CD4-positive, alpha-beta T cell treated with Interleukin-17A for 1 hour (primary cell): Measurements from ENCODE around the gene SYNJ1.
"Not testable (repeated sequence)": the region's sequence is repeated elsewhere in the genome, so short reads cannot be mapped to it uniquely, and the experiment has no call there.

Experiments used
- DNase-seq: peaks from one replicate; pipeline ENCODE4 v3.0.0-alpha.2; 2020

Gene SYNJ1

GRCh38 chr21:32682696-32683474, 44.9 kb downstream of the SYNJ1 start:
- DNase-seq = no peak

DNA sequence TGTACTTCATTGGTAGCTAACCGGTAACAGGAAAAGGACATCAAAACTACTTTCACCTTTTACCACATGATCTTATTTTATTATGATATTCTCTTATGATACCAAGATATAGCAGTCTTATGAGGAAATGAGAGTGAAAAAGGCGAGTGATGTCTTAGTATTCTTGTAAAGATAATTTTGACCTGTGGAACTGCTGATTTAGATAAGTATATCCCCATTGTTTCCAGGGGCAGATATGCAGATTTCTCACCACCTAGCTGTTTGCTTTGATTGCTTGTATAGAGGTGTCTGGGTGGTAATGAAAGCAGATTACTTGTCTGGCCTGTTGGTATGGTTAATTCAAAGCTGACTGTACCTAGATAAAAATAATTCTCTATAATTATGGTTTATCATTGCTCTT, 53.1 kb downstream of the SYNJ1 start:
- no peak for DNase-seq

- no peak for DNase-seq
Measured at GRCh38 chr21:32674038-32674437, 53.8 kb downstream of the SYNJ1 start.

GRCh38 chr21:32666258-32666657, 61.6 kb downstream of the SYNJ1 start:
- no peak for DNase-seq

GRCh38 chr21:32664095-32664494, 63.7 kb downstream of the SYNJ1 start:
- not testable (repeated sequence) for DNase-seq

DNA sequence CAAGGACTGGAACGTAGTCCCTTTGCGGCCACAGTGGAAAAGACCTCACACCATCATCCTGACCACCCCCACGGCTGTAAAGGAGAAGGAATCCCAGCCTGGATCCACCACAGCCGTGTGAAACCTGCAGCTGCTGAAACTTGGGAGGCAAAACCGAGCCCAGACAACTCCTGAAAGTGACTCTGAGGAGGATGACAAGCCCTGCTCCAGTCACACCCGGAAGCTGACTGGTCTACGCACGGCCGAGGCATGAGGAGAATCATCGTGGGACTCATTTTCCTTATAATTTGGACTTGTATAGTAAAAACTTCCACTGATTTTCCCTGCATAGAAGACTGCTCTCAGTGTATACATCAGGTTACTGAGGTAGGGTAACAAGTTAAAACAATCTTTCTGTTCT, 65.8 kb downstream of the SYNJ1 start:
- DNase-seq = not testable (repeated sequence)

DNA sequence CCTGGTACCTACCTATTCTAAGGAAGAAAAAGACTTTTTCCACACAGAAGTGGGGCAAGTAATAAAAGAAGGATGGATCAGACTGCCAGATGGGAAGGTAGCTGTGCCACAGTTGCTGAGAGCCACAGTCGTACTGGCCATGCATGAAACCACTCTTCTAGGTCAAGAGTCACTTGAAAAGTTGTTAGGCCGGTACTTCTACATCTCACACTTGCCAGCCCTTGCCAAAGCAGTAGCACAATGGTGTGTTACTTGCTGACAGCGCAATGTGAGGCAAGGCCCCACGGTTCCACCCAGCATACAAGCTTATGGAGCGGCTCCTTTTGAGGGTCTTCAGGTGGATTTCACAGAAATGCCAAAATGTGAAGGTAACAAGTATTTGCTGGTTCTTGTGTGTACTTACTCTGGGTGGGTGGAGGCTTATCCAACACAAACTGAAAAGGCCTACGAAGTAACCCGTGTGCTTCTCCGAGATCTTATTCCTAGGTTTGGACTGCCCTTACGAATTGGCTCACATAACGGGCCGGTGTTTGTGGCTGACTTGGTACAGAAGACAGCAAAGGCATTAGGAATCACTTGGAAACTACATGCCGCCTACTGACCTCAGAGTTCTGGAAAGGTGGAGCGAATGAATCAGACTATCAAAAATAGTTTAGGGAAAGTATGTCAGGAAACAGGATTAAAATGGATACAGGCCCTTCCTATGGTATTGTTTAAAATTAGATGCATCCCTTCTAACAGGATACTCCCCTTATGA, 66.6 kb downstream of the SYNJ1 start:
- DNase-seq = not testable (repeated sequence)

DNA sequence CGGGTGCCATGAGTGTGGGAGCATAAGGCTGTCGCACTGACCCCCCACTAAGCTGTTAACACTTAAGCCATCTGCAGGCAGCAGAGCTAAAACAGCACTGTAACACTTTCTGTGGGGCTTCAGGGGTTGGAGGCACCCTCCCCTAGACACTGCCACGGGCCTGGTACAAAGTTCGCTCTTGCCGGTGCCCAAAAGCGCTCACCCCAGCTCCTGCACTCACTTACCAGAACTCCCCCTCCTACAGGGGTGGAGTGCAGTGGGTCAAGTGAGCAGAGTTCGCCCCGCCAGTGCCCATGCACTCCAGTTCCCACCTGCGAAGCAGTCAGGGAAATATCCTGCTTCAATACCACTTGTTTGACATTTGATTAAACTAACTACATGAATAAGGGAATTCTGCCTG, 69.3 kb downstream of the SYNJ1 start:
- DNase-seq = no peak

- DNase-seq = peak; percentile 47
Measured at GRCh38 chr21:32653326-32653901, 74.4 kb downstream of the SYNJ1 start.

- no peak for DNase-seq
Measured at GRCh38 chr21:32648165-32648564, 79.6 kb downstream of the SYNJ1 start.

DNA sequence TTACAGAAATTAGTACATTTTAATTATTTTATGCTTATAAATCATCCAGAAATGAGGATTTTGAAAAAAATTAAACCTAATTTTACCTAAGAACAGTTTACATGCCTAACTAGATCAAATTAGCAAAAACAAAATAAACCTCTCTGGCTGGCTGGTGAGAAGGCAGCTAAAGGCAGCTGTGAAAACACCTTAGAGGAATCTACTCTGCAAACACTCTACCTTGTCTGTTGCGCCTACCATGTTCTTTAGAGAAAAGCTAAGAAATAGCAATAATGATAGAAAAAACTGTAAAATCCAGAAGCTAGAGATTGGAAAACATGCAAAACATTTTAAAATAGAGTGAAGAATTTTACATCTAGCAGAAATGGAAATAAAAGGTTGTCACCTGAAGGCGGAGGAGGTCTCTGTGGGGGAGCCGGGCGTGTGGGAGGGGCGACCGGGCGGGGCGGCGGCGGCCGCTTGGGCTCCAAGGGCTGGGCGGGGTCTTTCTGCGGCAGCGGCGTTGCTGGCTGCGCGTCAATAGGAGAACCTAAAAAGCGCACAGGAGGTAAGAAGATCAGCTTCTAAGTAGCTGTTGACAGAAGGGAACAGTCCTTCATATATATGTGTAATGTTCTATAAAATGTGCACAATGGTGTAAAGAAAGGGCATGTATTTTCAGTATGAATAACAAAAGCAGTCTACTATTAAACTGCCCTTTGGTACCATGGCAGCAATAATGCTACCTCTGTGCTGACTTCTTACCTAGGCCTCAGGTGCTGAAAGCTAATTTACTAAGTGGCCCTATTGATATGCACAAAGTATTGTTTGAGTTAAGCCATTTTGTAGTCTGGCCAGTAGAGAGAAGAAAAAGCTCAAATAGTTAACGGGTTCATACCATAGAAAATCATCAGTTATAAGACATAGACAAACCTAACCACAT, 82.3 kb downstream of the SYNJ1 start:
- DNase-seq = no peak

- no peak for DNase-seq
Measured at GRCh38 chr21:32641710-32642698, 85.8 kb downstream of the SYNJ1 start.

GRCh38 chr21:32626621-32627196, 101.1 kb downstream of the SYNJ1 start:
- no peak for DNase-seq

- DNase-seq = not testable (repeated sequence)
Measured at GRCh38 chr21:32618218-32618617, 109.6 kb downstream of the SYNJ1 start.

DNA sequence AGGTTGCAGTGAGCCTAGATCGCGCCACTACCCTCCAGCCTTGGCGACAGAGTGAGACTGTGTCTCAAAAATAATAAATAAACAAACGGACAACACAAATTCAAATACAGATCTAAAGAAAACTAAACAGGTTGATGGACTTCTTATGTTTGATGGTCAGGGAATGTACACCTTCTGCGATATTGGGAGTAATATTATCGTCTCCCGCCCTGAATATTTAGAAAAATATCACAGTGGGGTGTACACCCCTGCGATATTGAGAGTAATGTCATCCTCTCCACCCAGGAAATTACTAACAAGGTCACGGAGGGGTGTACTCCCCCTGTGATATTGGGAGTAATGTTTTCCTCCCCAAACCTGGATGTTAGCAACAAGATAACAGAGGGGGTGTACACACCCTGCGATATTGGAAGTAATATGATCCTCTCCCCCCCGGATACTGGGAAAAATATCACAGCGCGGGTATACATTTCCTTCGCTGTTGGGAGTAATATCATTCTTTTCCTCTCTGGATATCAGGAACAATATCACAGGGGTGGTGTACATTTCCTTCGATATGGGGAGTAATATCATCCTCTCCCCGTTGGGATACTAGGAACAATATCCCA, 114.3 kb downstream of the SYNJ1 start:
- DNase-seq = no peak

- DNase-seq = no peak
Measured at GRCh38 chr21:32612999-32613337, 114.8 kb downstream of the SYNJ1 start.

- peak; percentile 94 for DNase-seq
Measured at GRCh38 chr21:32612075-32612998, 115.5 kb downstream of the SYNJ1 start, which contains the start of gene CFAP298. CFAP298 (minus strand) TSS chr21:32612377; CDS start chr21:32612243, 134 bp downstream.

GRCh38 chr21:32611471-32611997, 116.3 kb downstream of the SYNJ1 start:
- peak; percentile 24 for DNase-seq

GRCh38 chr21:32610940-32611339, 116.9 kb downstream of the SYNJ1 start:
- DNase-seq = not testable (repeated sequence)
